ENCODE measurements around the gene CAST.
"Not testable (repeated sequence)": the region's sequence is repeated elsewhere in the genome, so short reads cannot be mapped to it uniquely, and the experiment has no call there.

CAST gene

DNA sequence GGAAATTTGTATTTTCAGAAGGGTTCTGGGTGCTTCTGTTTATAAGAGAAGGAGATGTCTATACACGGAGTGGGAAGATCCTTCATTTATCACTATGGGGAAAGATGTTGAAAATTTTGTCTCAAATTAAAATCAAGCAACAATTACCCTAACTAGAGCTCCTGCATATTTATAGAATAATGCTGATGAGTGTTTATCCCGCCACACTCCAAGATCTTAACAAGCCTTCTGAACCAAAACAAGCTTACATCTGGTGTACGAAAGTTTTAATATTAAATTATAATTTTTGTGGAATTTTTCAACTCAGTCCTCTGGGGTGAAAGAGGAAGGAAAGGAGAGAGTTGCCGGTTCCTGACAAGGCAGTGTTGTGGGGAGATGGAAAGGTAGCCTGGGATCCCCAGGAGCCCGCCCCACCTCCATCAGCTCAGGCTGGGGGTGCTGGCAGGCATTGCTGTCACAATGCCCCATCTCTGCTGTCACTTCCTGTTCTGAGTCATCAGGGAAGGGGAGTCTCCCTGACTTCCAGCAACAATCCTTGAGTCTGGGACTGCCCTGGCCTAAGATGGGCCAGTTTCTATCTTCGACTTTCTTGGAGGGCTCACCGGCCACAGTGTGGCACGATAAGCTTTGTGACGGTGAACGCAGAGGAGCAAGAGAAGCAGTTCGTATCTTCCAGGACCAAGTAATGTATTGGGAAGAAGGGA lies 81.0 kb downstream of the CAST start:
- no peak for DNase-seq (ENCODE audit: low read depth, low spot score)

- DNase-seq (ENCODE audit: low read depth, low spot score), result no peak
Measured at GRCh38 chr5:96743805-96744204, 81.6 kb downstream of the CAST start.

- DNase-seq (ENCODE audit: low read depth, low spot score), result not testable (repeated sequence)
Measured at GRCh38 chr5:96744218-96744617, 82.0 kb downstream of the CAST start.

GRCh38 chr5:96745025-96745424 lies 82.8 kb downstream of the CAST start:
- no peak for DNase-seq (ENCODE audit: low read depth, low spot score)

- no peak for DNase-seq (ENCODE audit: low read depth, low spot score)
Measured at GRCh38 chr5:96745844-96746531, 83.8 kb downstream of the CAST start.

DNA sequence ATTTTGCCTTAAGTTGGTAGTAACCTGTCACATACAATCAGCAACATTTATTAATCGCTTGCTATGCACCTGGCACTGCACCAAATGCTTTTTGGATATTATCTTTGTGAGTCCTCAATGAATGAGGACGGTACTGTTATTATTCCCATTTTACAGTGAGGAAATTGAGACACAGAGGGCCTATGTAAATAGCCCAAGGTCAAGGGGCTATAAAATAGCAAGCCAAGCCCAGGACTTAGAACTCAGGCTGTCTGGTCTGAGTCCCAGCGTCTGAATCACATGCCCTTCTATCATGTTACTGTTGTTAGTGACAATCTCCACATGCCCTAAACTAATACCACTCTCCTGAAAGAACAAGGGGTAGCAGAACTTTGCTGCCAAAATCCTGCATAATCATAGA lies 85.5 kb downstream of the CAST start:
- DNase-seq (ENCODE audit: low read depth, low spot score), result no peak

DNA sequence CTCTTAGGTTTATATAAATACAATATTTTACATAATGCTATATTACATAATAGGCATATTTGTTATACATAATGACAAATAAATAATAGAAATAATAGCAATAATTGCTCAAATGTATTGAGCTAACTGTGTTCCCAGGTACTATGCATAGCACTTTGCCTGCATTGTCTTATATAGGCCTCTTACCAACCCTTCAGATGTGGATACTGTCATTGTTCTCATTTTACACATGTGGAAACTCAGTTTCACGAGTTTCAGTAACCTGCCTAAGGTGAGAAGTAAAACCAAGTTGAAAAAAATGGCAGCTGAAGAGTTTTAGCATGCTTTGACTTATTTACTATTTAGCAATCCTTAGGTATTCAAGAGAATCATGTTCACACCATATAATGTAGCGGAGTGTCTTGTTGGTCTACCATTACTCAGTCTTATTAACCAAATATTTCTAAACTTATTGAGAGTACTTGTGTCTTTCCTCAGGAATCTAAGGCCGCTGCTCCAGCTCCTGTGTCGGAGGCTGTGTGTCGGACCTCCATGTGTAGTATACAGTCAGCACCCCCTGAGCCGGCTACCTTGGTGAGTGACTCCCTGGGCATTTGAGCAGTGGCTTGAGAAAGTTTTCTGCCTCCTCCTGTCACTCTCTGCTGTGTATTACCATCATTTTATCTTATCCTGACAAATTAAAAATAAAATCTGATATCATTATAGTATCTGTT lies 88.1 kb downstream of the CAST start:
- DNase-seq (ENCODE audit: low read depth, low spot score), result no peak

- DNase-seq (ENCODE audit: low read depth, low spot score), result no peak
Measured at GRCh38 chr5:96751203-96752169, 89.3 kb downstream of the CAST start.

DNA sequence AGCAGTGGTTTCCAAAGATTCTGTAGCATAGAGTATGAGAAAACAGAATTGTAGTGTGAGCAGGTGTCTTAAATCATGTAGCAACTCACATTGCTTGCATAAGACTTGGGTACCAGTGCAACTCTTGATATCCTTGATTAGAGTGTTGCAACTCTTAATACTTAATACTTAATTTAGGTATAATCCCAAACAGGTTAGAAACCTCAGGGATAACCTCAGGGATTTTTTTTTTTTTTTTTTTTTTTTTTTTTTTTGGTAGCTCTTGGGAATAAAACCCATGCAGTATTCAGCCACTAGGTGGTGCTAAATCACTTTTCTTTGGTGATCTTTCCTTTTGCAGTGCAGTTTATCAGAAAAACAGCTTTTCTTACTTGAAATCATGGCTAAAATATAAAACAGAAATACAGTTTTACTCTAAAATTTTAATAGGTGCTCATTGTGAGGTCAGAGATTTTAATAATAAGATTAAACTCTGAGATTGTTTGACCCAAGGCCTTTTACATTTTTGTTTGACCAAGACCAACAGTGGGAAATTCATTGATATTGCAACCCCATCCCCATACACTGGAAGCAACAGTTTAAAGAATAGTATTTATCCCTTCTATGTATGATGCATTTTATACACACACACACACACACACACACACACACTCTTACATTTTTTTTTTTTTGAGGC lies 90.3 kb downstream of the CAST start:
- DNase-seq (ENCODE audit: low read depth, low spot score), result no peak

DNA sequence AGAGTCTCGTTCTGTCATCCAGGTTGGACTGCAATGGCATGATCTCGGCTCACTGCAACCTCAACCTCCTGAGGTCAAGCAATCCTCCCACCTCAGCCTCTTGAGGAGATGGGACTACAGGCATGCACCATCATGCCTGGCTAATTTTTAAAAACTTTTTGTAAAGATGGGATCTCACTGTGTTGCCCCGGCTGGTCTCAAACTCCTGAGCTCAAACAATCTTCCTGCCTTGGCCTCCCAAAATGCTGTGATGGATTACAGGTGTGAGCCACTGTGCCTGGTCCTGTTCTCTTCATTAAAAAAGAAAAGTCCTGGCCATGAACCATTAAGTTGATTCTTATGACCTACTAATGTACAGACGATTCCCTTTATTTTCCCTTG lies 90.8 kb downstream of the CAST start:
- DNase-seq (ENCODE audit: low read depth, low spot score), result no peak

DNA sequence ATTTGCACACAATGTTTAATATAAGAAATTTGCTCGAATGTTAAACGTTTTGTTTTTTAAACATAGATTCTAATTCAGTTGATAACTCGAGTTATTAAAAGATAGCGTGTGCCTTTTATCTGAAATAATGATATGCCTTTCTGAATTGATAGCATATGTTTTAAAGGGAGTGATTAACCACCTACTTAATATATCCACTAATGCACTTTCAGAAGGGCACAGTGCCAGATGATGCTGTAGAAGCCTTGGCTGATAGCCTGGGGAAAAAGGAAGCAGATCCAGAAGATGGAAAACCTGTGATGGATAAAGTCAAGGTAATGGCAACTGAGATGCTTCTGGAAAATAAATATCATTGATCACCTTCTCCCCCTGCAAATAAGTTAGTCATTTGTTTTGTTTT lies 91.7 kb downstream of the CAST start:
- no peak for DNase-seq (ENCODE audit: low read depth, low spot score)

DNA sequence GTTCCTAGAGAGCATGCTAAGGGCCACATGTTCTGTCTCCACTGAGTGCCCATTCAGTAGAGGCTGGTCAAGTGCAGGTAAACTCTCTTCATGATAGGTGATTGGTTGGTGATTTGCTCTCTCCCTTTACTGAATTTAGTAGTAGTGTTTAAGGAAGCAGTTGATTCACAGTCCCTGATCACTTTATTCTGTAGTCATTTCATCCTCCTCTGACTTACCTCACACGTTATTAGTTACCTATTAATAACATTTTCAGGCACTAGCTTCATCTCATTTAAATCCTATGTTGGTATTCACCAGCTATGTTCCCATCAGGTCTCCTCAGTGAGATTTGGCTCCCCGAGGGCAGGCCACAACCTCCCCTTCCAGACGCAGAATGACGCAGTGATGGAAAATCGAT lies 93.7 kb downstream of the CAST start:
- no peak for DNase-seq (ENCODE audit: low read depth, low spot score)

DNA sequence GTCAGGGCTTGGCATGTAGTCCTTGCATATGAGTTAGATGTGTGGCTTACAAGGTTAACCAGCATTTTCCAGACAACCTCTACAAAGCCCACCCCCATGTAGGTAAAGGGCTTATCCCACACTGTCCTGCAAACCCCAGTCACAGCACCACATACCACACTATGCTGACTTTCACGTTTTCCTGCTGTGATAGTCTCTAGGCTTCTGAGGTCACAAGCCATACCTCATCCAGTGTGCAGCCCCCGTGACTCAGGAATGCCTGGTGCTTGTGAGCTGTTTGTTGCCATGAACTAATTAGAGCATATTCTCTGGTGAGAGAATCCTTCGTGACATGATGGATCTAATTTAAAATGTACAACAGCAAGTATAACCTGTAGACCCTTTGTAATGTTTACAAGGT lies 94.8 kb downstream of the CAST start:
- no peak for DNase-seq (ENCODE audit: low read depth, low spot score)

GRCh38 chr5:96758621-96759020 lies 96.4 kb downstream of the CAST start:
- no peak for DNase-seq (ENCODE audit: low read depth, low spot score)

DNA sequence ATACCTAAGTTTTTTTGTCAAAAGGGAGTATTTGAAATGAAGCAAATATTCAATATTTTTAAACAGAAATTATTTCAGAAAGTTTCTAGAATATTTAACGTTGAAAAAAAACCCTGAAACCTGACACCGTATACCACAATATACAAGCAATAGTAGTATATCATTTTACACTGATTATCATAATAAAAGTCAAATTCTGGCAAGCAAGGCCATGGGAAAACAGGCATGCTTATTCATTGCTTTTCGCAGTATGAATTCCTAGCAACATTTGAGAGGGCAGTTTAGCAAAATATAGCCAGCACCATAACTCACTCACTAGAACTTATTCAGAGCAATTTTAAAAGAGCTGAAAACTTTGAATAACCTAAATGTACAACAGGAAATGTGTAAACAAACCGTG lies 99.4 kb downstream of the CAST start:
- DNase-seq (ENCODE audit: low read depth, low spot score), result no peak

DNA sequence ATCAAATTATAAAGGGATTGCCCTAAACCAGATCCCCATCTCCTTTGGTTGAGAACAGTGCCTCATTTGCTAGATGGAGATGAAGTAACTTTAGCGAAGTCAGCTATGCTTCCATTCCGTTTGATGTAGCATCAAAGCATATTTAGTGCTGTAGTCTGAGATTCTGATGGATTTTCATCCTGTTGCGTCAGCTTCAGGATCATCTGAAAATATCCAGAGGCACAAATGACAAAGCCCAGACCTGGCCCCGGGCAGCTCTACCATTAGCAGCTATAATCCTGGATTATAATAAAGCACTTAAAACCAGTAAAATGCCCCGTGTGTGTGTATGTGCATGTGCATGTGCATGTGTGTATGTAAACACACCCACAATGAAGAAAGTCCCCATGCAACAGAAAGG lies 100.8 kb downstream of the CAST start:
- no peak for DNase-seq (ENCODE audit: low read depth, low spot score)

- no peak for DNase-seq (ENCODE audit: low read depth, low spot score)
Measured at GRCh38 chr5:96765043-96765442, 102.9 kb downstream of the CAST start.

GRCh38 chr5:96768708-96769251 lies 106.6 kb downstream of the CAST start:
- DNase-seq (ENCODE audit: low read depth, low spot score), result no peak

DNA sequence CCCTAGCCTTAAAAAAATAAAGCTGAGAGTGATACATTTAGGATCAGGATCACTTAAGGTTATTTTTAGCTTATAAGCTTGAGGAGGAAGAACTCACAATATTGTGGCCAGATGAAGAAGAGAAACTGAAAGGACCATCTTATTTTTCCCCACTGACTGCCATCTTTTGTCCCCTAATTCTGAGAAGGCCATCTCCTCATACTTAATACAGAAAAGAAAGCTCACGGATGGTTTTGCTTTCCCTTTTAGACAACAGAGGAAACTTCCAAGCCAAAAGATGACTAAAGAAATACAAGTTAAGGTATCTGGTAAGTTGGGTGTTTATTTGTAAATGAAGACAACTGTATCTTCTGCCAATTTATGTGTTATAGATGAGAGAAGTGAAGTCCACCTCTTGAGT lies 109.2 kb downstream of the CAST start:
- DNase-seq (ENCODE audit: low read depth, low spot score), result no peak

- no peak for DNase-seq (ENCODE audit: low read depth, low spot score)
Measured at GRCh38 chr5:96772111-96772510, 109.9 kb downstream of the CAST start.

DNA sequence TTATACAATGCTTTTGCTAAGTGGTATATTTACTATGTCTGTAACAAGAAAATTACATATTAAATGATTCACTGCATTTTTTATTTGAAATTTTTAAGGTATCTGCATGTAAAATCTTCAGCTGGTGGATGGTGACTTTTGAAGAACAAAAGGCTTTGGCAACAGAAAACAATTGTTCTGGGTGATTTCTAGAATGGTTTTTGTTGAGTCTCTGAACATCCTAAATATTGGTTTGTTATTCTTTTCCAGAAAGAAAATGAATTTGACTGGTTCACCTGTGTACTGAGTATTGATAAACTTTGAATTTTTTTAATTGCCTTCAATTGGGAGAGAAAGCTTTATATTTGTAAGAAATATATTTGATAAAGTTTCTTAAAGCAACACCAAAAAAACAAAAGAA lies 110.4 kb downstream of the CAST start:
- DNase-seq (ENCODE audit: low read depth, low spot score), result no peak

All from brain pericyte (primary cell).